Measurements from ENCODE around the gene ERFL.

GRCh38 chr19:41935760-41936415, 7.6 kb upstream of the ERFL start:
- TF ChIP-seq CTCF (IDR thresholded peaks at IDR 0.05) = no peak
- no peak for TF ChIP-seq POLR2A (IDR thresholded peaks at IDR 0.05)

Measured in adrenal gland (tissue), 5 donors.